Right renal cortex interstitium (tissue), 3 donors: Measurements from ENCODE around the gene CCDC82. TPM values are rescaled to one million over a fixed set of nuclear protein-coding genes. Genes with fewer than 3 reads are reported as not detected.
A peak's percentile ranks its signal among the peaks of the same experiment; 100 is the strongest.

ENCODE experiments used
- DNase-seq, 3 donors: peaks; one replicate each; pipeline ENCODE4 v3.0.0-alpha.2; 2013; ENCODE audit warnings: low read depth in 3 of 3, low spot score in 2 of 3
- polyA plus RNA-seq, 3 donors: library from polyadenylated mRNA; unstranded; fragments of 120-200 nt; gene quantifications; one replicate each; pipeline ENCODE4 v1.2.1, GENCODE V29; 2013; ENCODE audit not compliant: insufficient read length in 3 of 3

Gene CCDC82
- polyA plus RNA-seq, 3 donors, result 53.9 to 56.6 (median 54.0) TPM

GRCh38 chr11:96309016-96309642 lies 80.6 kb downstream of the CCDC82 start:
- DNase-seq, result no peak

DNA sequence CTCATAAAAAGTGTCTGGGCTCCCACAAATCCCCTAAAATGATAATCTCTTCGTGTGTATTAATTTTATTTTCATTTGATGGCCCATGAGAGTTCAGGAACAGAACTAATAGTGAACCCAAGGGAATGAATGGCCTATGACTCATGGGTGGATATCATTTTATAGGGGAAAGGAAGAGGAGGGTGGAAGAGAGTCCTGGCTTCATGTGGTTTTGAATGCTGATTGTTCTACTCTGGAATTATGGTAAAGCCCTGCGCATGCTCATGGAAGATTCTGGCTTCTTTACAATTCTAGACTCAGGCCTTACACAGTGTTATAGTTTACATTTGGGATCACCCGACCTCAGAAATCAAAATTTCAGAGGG lies 82.0 kb downstream of the CCDC82 start:
- DNase-seq, result no peak

- DNase-seq, result peak; percentile 98 to 99 (median 98)
Observed at GRCh38 chr11:96306933-96307775, 82.6 kb downstream of the CCDC82 start.

- DNase-seq, result no peak
Observed at GRCh38 chr11:96306600-96306932, 83.1 kb downstream of the CCDC82 start.

DNA sequence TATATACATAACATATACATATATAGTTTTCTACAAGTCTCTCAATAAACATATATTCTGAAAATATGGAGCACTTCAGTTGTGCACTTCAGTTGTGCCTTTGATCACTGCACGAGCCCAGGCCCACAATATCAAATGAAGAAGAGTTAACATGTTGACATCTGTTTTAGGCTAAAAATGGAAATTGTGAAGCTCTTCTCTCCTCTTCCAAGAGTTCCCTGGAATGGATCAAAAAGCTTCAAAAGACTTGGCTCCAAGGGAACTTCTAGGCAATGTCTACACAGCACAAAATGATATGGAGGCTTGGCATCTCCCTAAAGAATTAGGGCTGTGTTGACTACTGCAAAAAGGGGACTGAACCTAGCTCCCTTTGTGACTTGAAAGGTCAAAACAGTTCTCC lies 83.6 kb downstream of the CCDC82 start:
- DNase-seq, result no peak

DNA sequence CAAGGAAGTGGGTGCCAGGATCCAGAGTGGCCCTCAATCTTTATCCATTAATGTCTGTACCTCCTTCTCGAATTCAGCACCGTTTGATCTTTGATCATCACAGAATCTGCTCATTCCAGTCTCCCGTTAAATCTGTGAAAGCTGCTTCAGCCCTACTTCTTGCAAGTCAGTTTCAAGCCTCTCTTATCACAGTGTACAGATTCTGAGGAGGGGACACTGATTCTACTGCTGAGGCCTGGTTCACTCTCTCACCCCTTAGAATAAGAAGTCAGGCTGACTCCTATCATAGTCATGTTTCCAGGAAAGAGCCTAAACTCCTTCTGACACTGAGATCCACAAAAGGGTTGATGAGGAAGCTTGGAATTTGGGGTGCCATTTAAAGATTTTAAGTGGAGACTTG lies 85.7 kb downstream of the CCDC82 start:
- no peak for DNase-seq

DNA sequence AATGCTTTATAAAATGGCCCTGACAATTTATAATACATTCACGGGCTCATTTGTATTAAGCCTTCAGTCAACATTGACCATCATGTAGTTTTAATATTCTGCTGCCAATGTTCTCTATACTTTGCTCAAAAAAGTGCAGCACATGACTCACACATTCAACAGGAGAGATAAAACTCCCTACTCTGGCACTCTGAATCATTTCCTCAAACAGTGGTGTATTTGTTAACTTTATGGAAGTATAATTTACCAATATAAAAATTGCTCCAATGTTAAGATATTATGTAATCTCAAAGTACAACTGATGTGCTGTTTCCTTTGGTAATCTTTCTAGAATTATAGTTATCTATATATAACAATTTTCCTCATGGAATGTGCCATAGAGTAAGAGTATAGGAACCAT lies 86.6 kb downstream of the CCDC82 start:
- no peak for DNase-seq

Other genes with a start within 250 kb of the CCDC82 start
- gene MAML2, start 46.7 kb downstream of the CCDC82 start, polyA plus RNA-seq, result 10 to 100 TPM; 30.0 to 33.8 (median 30.9) TPM
- 10 to 100 TPM; 24.7 to 27.4 (median 25.1) TPM for gene JRKL, start 101 bp upstream of the CCDC82 start, polyA plus RNA-seq